GM11168 (cell line): ENCODE measurements around the gene RASGRP2.
"Not testable (repeated sequence)": the region's sequence is repeated elsewhere in the genome, so short reads cannot be mapped to it uniquely, and the experiment has no call there.

Source experiments
- in situ Hi-C: fragments of 300-500 bp; cut with MboI; formaldehyde crosslinking; loops from one replicate; pipeline ENCODE4 v1.12.0; 2022; ENCODE audit warnings: low sequenced_read_pairs; ENCODE audit not compliant: unreplicated experiment

The RASGRP2 gene

GRCh38 chr11:64710418-64711137 is 33.4 kb downstream of the RASGRP2 start:
- in situ Hi-C loops = no loop called here

GRCh38 chr11:64705501-64705900 is 38.4 kb downstream of the RASGRP2 start:
- in situ Hi-C loops = no loop called here

GRCh38 chr11:64703048-64703447 is 40.9 kb downstream of the RASGRP2 start:
- in situ Hi-C loops = no loop called here

- in situ Hi-C loops = not testable (repeated sequence)
These were observed 42.0 kb downstream of the RASGRP2 start for GRCh38 chr11:64701956-64702355.

- in situ Hi-C loops = no loop called here
These were observed 45.5 kb downstream of the RASGRP2 start for GRCh38 chr11:64698427-64698826.

- in situ Hi-C loops = no loop called here
These were observed 46.1 kb downstream of the RASGRP2 start for GRCh38 chr11:64697663-64698375.

GRCh38 chr11:64696045-64696444 is 47.9 kb downstream of the RASGRP2 start:
- in situ Hi-C loops = no loop called here

GRCh38 chr11:64695548-64695947 is 48.4 kb downstream of the RASGRP2 start:
- in situ Hi-C loops = no loop called here

GRCh38 chr11:64694821-64695365 is 49.0 kb downstream of the RASGRP2 start:
- in situ Hi-C loops = loop anchor here (5.0 kb wide), 1 partner anchor 37 kb away; no protein-coding TSS in a partner anchor

GRCh38 chr11:64694026-64694755 is 49.8 kb downstream of the RASGRP2 start:
- in situ Hi-C loops = loop anchor here (5.0 kb wide), 1 partner anchor 38 kb away; no protein-coding TSS in a partner anchor

- in situ Hi-C loops = loop anchor here (5.0 kb wide), 1 partner anchor 39 kb away; no protein-coding TSS in a partner anchor
These were observed 51.1 kb downstream of the RASGRP2 start for GRCh38 chr11:64692764-64693331.

- in situ Hi-C loops = loop anchor here (5.0 kb wide), 1 partner anchor 41 kb away; no protein-coding TSS in a partner anchor
These were observed 52.4 kb downstream of the RASGRP2 start for GRCh38 chr11:64691543-64691942.

GRCh38 chr11:64690235-64690634 is 53.7 kb downstream of the RASGRP2 start:
- in situ Hi-C loops = loop anchor here (5.0 kb wide), 1 partner anchor 42 kb away; no protein-coding TSS in a partner anchor

GRCh38 chr11:64688534-64688982 is 55.4 kb downstream of the RASGRP2 start:
- in situ Hi-C loops = no loop called here

GRCh38 chr11:64687643-64688533 is 56.1 kb downstream of the RASGRP2 start:
- in situ Hi-C loops = no loop called here

GRCh38 chr11:64687204-64687603 is 56.7 kb downstream of the RASGRP2 start:
- in situ Hi-C loops = no loop called here

- in situ Hi-C loops = no loop called here
These were observed 57.3 kb downstream of the RASGRP2 start for GRCh38 chr11:64686466-64687170.

- in situ Hi-C loops = no loop called here
These were observed 58.4 kb downstream of the RASGRP2 start for GRCh38 chr11:64685536-64685935.
